ENCODE data around the gene PRKG2.

Gene PRKG2

DNA sequence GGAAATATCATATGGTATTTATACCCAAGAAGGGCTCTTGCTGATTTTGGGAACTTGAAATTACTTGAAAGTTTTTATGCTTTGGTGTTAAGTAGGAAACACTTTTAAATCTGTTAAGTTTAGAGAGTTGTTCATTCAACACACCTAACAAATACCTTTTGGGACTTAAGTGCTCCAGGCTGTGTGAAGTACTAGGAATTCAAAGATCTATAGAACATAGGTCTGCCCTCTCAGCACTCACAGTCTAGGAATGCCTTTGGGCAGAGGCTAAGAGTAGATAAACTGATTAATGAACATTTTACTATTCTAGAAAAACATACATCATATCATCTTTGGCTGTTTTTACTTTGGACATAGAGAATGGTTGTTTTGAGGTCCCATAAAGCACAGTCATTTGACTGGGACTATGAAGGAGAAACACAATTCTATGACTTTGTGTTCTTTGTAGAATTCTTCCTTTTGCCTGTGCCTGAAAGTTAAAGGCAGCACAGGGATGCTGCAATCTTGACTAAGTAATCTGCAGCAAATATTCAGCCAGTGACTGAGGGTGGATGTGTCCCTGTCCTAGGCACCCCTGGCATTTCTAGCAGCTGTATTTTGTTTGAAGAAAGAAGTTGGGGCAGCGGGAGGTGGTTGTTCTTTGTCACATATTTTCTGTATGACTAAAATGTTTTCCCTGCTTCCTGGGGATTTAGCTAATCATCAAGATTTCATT is 176.2 kb downstream of the PRKG2 start:
- FAIRE-seq = no peak
- DNase-seq (ENCODE audit: insufficient read length, low spot score) = no peak
- no peak for TF ChIP-seq CTCF (IDR thresholded peaks at IDR 0.05; ENCODE audit: insufficient read depth, missing control alignments)

Measured in D721Med (cell line).